Gastroesophageal sphincter (tissue), 4 donors: ENCODE measurements around the gene RAB14. TPM values are rescaled to one million over a fixed set of nuclear protein-coding genes. Genes with fewer than 3 reads are reported as not detected.
"Not testable (repeated sequence)": the region's sequence is repeated elsewhere in the genome, so short reads cannot be mapped to it uniquely, and the experiment has no call there.

Experiments used
- ATAC-seq: fragments of 150-250 bp; one replicate; pipeline ENCODE4 v1.9.1; 2016; ENCODE audit warnings: mild to moderate bottlenecking, moderate library complexity
- H3K27ac ChIP-seq, 4 donors: fragments of 200-600 bp; sonication (generic) in 3 of 4; 1 replicate in 3 of 4; 2 replicates in 1 of 4; pipeline ENCODE4 v1.5.1; 2016 to 2019
- H3K27me3 ChIP-seq: fragments of 200-600 bp; sonication (generic); one replicate; pipeline ENCODE4 v1.5.1; 2019
- H3K36me3 ChIP-seq, 2 donors: fragments of 200-600 bp; sonication (generic); one replicate each; pipeline ENCODE4 v1.5.1; 2019; ENCODE audit warnings: control low read depth in 1 of 2
- H3K4me1 ChIP-seq, 3 donors: fragments of 200-600 bp; sonication (generic); 1 replicate in 2 of 3; 2 replicates in 1 of 3; pipeline ENCODE4 v1.5.1; 2016 to 2019; ENCODE audit warnings: control low read depth in 2 of 3
- H3K4me3 ChIP-seq, 2 donors: fragments of 200-600 bp; sonication (generic); one replicate each; pipeline ENCODE4 v1.5.1; 2019; ENCODE audit warnings: mild to moderate bottlenecking in 1 of 2, moderate library complexity in 1 of 2
- H3K9me3 ChIP-seq, 3 donors: fragments of 200-600 bp; sonication (generic); one replicate each; pipeline ENCODE4 v1.5.1; 2017 to 2019; ENCODE audit warnings: control low read depth in 2 of 3
- EP300 ChIP-seq: sonication (generic); formaldehyde crosslinking; IDR thresholded peaks from one replicate; pipeline ENCODE4 v1.6.1; 2017; ENCODE audit warnings: antibody characterized with exemption, mild to moderate bottlenecking
- POLR2A ChIP-seq, 2 donors: fragments of 450-650 bp; IDR thresholded peaks; one replicate each; pipeline ENCODE4 v1.6.1; 2017; ENCODE audit warnings: antibody characterized with exemption in 2 of 2, mild to moderate bottlenecking in 2 of 2, moderate library complexity in 1 of 2
- POLR2AphosphoS5 ChIP-seq: sonication (generic); formaldehyde crosslinking; IDR thresholded peaks from one replicate; pipeline ENCODE4 v1.6.1; 2017; ENCODE audit warnings: antibody characterized with exemption
- WGBS, 2 donors: methylation state at CpG; one replicate each; pipeline ENCODE4 v1.1.5; 2018; ENCODE audit warnings: low coverage in 1 of 2; 5-methylcytosine and 5-hydroxymethylcytosine counted together
- total RNA-seq, 4 donors: library from RNA; depleted of rRNA; stranded (reverse); fragments of >200 nt; gene quantifications; one replicate each; pipeline ENCODE4 v1.1.0, GENCODE V29; 2016
- TF ChIP-seq, protein P1 (sequence below), 4 experiments: fragments of 200-600 bp in 2 of 4; fragments of 450-650 bp in 2 of 4; sonication (generic) in 1 of 4; IDR thresholded peaks; one replicate each; pipeline ENCODE4 v1.5.1; 2017 to 2019; ENCODE audit warnings: antibody characterized with exemption in 4 of 4, mild to moderate bottlenecking in 2 of 4, moderate library complexity in 2 of 4

RAB14 gene
- total RNA-seq, 4 donors from 2014 or later, result 29.7 to 40.2 (median 31.4) TPM

DNA sequence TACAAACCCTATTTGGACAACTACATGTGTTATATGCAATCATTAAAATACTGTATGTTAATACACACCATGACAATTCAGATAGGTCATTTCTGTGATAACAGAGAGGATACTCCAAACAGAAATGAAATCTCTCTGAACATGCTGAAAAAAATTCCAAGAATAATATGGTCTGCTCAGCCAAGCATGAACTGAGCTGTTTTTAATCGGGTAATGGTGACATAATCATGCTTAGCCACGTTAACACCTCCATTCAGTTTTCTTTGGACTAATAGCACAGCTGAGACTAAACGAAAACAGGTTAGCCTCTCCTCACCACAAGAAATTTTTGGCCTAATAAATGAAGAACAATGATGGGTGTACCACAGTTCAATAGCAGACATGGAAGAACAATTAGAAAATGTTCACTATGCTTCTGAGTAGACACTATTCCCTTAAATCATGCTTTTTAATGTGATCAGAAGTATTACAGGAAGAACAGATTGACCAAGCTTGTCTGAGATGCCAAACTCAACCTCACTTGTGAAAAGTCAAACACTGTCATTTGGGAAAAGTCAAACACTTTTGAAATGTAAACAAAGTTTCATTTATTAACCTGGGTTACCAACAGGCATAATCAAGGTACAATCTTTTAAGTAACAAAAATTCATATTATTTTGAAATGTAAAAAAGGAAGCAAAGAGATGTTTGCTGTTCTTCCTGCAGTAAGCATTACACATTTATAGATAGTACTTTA is 19.4 kb downstream of the RAB14 start:
- H3K27ac ChIP-seq, result no peak overlapping the region
- H3K4me3 ChIP-seq, result no peak overlapping the region
- ATAC-seq, result no peak
- peaks cover 0 to 55% of the 10 kb centered on the region in 2 donors for H3K36me3 ChIP-seq
- TF ChIP-seq POLR2A (IDR thresholded peaks at IDR 0.05) (no peak), EP300 (no peak), POLR2AphosphoS5 (no peak)
- TF ChIP-seq, protein P1, sequence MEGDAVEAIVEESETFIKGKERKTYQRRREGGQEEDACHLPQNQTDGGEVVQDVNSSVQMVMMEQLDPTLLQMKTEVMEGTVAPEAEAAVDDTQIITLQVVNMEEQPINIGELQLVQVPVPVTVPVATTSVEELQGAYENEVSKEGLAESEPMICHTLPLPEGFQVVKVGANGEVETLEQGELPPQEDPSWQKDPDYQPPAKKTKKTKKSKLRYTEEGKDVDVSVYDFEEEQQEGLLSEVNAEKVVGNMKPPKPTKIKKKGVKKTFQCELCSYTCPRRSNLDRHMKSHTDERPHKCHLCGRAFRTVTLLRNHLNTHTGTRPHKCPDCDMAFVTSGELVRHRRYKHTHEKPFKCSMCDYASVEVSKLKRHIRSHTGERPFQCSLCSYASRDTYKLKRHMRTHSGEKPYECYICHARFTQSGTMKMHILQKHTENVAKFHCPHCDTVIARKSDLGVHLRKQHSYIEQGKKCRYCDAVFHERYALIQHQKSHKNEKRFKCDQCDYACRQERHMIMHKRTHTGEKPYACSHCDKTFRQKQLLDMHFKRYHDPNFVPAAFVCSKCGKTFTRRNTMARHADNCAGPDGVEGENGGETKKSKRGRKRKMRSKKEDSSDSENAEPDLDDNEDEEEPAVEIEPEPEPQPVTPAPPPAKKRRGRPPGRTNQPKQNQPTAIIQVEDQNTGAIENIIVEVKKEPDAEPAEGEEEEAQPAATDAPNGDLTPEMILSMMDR (IDR thresholded peaks at IDR 0.05), result no peak
- H3K9me3 ChIP-seq, result no peaks in the 10 kb centered on the region
- H3K4me1 ChIP-seq, result peaks cover 0 to 57% (median 13%) of the 10 kb centered on the region in 3 donors
- WGBS, 2 donors, result 67 to 75% methylated on average over 3 of the region's 3 CpGs
- no peaks in the 10 kb centered on the region for H3K27me3 ChIP-seq

DNA sequence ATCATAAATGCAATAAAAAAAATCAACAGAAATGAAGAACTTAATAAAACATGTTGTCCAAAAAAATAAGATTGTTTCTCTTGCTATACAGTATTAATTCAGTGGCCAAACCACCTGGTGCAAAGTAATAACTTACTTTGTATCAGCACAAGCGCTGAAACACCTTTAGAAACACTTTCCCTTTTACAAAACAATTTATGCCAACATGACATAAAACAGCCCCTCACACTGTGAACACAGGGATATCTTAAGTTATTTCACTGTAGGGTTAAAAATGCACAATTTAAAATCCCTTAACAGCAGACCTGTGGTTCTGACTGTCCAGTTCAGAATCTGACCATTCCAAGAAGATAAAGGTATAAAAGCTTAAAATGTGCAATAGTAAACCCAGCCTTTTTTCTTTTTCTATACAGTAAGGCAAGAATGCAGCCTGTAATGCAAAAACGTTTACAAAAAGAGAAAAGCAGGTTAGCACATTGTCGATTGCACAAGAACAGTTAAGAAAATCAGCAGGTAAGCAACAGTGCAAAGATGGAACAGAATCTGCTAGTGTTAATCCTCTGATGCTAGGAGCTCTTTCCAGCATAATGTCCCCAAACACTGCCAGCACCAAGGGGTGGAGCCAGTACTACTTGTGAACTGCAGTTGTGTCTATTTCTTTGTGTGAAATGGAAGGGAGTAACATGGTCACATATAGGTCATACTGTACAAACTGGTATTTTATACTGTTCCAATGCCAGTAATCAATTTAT is 21.6 kb downstream of the RAB14 start:
- H3K4me1 ChIP-seq, result peaks cover 0 to 48% (median 13%) of the 10 kb centered on the region in 3 donors
- H3K4me3 ChIP-seq, result no peak overlapping the region
- H3K9me3 ChIP-seq, result no peaks in the 10 kb centered on the region
- WGBS, 2 donors, result 64 to 71% methylated on average over 3 of the region's 3 CpGs
- no peak for ATAC-seq
- peak overlapping the region in 1 of 4 donors; percentile 2 for H3K27ac ChIP-seq
- no peaks in the 10 kb centered on the region for H3K27me3 ChIP-seq
- TF ChIP-seq, protein P1 (IDR thresholded peaks at IDR 0.05), result no peak
- TF ChIP-seq EP300, result no peak
- TF ChIP-seq POLR2AphosphoS5, result no peak
- no peak for TF ChIP-seq POLR2A (IDR thresholded peaks at IDR 0.05)
- peaks cover 0 to 62% of the 10 kb centered on the region in 2 donors for H3K36me3 ChIP-seq

DNA sequence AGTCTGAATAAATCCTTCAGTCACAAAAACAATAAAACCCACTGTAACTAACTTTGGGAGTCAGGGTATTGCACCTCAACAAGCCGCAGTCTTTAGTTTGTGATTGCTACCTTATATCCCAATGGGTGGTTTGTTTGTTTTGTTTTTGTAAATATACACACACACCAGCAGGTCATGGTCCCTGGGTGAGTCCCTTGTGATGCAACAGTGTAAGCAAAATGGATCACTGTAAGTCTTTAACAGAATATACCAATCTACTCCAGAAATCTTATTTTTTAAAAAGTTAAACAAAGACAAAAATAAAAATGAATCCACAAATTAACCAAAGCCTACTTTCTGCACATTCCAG is 22.3 kb downstream of the RAB14 start:
- H3K36me3 ChIP-seq, result peaks cover 0 to 70% of the 10 kb centered on the region in 2 donors
- 82 to 100% methylated on average over 1 of the region's 1 CpG for WGBS, 2 donors

DNA sequence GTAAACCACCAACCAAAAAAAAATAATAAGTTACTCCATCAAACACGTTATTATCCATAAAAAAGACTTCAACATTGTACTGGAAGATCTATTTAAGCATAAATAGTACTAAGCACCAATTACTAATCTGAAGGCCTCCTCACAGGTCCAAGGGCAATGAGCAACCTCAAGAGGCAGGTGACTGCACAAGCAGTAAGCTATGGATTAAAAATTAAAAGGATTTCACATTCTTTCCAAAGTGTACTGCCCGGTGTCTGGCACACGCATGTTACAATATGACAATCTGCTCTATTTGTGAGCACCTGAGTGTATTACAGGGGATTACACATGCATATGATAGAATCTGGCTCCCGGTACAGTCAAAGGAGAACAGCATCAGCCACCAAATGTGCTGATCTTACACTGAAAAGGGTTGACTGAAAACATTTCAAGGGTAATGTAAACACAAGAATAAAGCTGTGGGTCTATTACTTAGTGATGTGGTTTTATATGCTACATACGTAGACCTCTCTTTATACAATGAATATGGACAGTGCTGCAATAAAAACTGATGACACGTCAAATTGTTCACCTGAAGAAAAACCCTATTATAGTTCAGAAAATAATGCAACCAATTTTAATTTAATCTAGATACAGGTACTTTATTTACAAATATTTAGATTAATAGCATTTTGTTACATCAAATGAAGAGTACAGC is 22.8 kb downstream of the RAB14 start:
- H3K4me1 ChIP-seq, result peaks cover 0 to 38% (median 12%) of the 10 kb centered on the region in 3 donors
- ATAC-seq, result no peak
- 72 to 79% methylated on average over 6 of the region's 6 CpGs for WGBS, 2 donors
- peaks cover 0 to 75% of the 10 kb centered on the region in 2 donors for H3K36me3 ChIP-seq
- no peaks in the 10 kb centered on the region for H3K9me3 ChIP-seq
- no peak overlapping the region for H3K4me3 ChIP-seq
- H3K27me3 ChIP-seq, result no peaks in the 10 kb centered on the region
- TF ChIP-seq, protein P1 (IDR thresholded peaks at IDR 0.05), result no peak
- TF ChIP-seq POLR2A (IDR thresholded peaks at IDR 0.05) (no peak), POLR2AphosphoS5 (no peak), EP300 (no peak)
- no peak overlapping the region for H3K27ac ChIP-seq

More for the DNA sequence above, 22.3 kb downstream of the RAB14 start:
- not testable (repeated sequence) for ATAC-seq, H3K27me3 ChIP-seq, H3K4me3 ChIP-seq, H3K9me3 ChIP-seq
- peaks cover 0 to 42% (median 13%) of the 10 kb centered on the region in 3 donors for H3K4me1 ChIP-seq
- peak overlapping the region in 1 of 4 donors; percentile 2 for H3K27ac ChIP-seq

DNA sequence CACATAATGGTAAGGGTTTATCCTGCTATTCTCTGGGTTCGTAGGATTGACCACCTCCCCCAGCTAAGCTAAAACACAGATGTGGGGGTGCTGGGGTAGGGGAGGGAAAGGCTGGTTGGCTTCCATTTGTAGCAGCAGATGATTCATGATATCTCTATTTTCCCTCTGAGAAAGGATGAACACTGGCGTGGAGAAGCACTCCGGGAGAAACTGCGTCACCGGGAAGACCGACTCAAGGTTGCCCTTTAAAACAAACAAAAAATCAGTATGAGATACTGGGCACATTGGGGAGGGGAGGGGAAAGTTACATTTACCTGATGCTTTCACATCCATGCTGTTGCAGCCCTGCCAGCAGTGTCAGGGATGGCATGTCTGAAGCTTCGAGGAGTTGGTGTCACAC is 28.2 kb downstream of the RAB14 start:
- WGBS, 2 donors, result 85 to 88% methylated on average over 7 of the region's 7 CpGs
- Histone ChIP-seq H3K4me1 (no peaks in the 10 kb centered on the region), H3K36me3 (peaks cover 0 to 90% of the 10 kb centered on the region in 2 donors), H3K9me3 (no peaks in the 10 kb centered on the region), H3K27ac (no peak overlapping the region), H3K27me3 (no peaks in the 10 kb centered on the region), H3K4me3 (no peak overlapping the region)
- TF ChIP-seq, protein P1 (IDR thresholded peaks at IDR 0.05), result no peak
- no peak for TF ChIP-seq POLR2A (IDR thresholded peaks at IDR 0.05)
- no peak for TF ChIP-seq EP300
- no peak for TF ChIP-seq POLR2AphosphoS5
- ATAC-seq, result no peak
